GF-D8 (cell line): ENCODE measurements around the gene GMDS.

Source experiments
- DNase-seq: peaks from one replicate; lab custom pipeline; 2025; lab: John Stamatoyannopoulos, UW

The GMDS gene

GRCh38 chr6:2240961-2241360 lies 4.4 kb downstream of the GMDS start:
- no peak for DNase-seq

GRCh38 chr6:2237001-2237400 lies 8.4 kb downstream of the GMDS start:
- DNase-seq, result no peak

GRCh38 chr6:2235777-2236495 lies 9.5 kb downstream of the GMDS start:
- DNase-seq, result no peak

- DNase-seq, result no peak
These were observed 13.0 kb downstream of the GMDS start for GRCh38 chr6:2232445-2232844.

- DNase-seq, result no peak
These were observed 14.0 kb downstream of the GMDS start for GRCh38 chr6:2231438-2231837.

GRCh38 chr6:2230659-2231277 lies 14.6 kb downstream of the GMDS start:
- DNase-seq, result no peak

GRCh38 chr6:2229742-2230141 lies 15.7 kb downstream of the GMDS start:
- DNase-seq, result no peak

- DNase-seq, result no peak
These were observed 16.4 kb downstream of the GMDS start for GRCh38 chr6:2229039-2229438.

- DNase-seq, result no peak
These were observed 17.0 kb downstream of the GMDS start for GRCh38 chr6:2228392-2228791.

GRCh38 chr6:2226775-2227174 lies 18.6 kb downstream of the GMDS start:
- no peak for DNase-seq

GRCh38 chr6:2225422-2226392 lies 19.7 kb downstream of the GMDS start:
- DNase-seq, result no peak

GRCh38 chr6:2224847-2225382 lies 20.5 kb downstream of the GMDS start:
- DNase-seq, result no peak

- DNase-seq, result no peak
These were observed 23.0 kb downstream of the GMDS start for GRCh38 chr6:2222275-2222842.

GRCh38 chr6:2221726-2222274 lies 23.6 kb downstream of the GMDS start:
- DNase-seq, result no peak

- no peak for DNase-seq
These were observed 25.3 kb downstream of the GMDS start for GRCh38 chr6:2220154-2220553.

GRCh38 chr6:2218866-2219265 lies 26.5 kb downstream of the GMDS start:
- DNase-seq, result no peak

GRCh38 chr6:2216794-2217383 lies 28.5 kb downstream of the GMDS start:
- no peak for DNase-seq

GRCh38 chr6:2215342-2215741 lies 30.1 kb downstream of the GMDS start:
- no peak for DNase-seq

- no peak for DNase-seq
These were observed 32.3 kb downstream of the GMDS start for GRCh38 chr6:2213086-2213485.

GRCh38 chr6:2209226-2209809 lies 36.1 kb downstream of the GMDS start:
- DNase-seq, result no peak

GRCh38 chr6:2208468-2208867 lies 36.9 kb downstream of the GMDS start:
- no peak for DNase-seq
